GM21367 (cell line): ENCODE measurements around the gene TMEM245.
A peak's percentile ranks its signal among the peaks of the same experiment; 100 is the strongest.
"Not testable (repeated sequence)": the region's sequence is repeated elsewhere in the genome, so short reads cannot be mapped to it uniquely, and the experiment has no call there.

Experiments
- ATAC-seq: cut with Tn5 transposase; IDR thresholded peaks from one replicate; pipeline ENCODE4 v1.9.1; 2021; ENCODE audit not compliant: unreplicated experiment

Gene TMEM245

GRCh38 chr9:109003116-109003515 lies 116.6 kb downstream of the TMEM245 start:
- ATAC-seq, result no peak

- no peak for ATAC-seq
These were observed 117.6 kb downstream of the TMEM245 start for GRCh38 chr9:109002141-109002540.

DNA sequence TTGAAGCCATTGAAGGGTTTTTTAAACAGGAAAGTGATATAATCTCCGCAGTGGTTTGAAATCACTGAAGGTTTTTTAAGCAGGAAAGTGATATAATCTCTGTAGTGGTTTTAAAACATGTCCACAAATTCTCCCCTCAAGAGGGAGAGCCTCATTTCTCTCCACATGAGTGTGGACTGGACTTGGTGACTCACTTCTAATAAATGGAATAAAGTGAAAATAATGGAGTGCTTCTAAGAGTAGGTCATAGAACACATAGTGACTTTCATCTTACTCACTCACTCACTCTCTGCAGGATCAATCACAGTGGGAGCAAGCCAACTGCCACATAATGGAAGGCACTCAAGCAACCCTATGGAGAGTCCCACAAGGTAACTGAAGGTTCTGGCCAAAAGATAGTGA lies 118.5 kb downstream of the TMEM245 start:
- no peak for ATAC-seq

DNA sequence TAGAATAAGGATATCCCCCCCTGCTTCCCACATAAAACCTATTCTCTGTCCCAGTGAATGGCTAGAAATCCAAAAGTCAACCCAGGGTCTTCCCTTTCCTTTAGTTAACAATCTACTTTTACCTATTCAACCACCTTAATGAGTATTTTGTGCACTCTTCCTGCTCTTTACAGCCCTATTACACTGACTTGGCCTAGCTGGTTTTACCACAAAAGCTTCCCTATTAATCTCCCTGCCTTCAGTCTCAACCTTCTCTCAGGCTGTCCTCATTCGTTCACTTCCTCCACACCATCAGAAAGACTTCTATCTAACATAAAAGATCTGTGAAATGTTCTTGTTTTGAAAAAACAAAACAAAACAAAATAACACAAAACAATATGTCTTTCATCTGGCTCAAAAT lies 122.6 kb downstream of the TMEM245 start:
- ATAC-seq, result no peak

GRCh38 chr9:108996643-108997042 lies 123.1 kb downstream of the TMEM245 start:
- no peak for ATAC-seq

DNA sequence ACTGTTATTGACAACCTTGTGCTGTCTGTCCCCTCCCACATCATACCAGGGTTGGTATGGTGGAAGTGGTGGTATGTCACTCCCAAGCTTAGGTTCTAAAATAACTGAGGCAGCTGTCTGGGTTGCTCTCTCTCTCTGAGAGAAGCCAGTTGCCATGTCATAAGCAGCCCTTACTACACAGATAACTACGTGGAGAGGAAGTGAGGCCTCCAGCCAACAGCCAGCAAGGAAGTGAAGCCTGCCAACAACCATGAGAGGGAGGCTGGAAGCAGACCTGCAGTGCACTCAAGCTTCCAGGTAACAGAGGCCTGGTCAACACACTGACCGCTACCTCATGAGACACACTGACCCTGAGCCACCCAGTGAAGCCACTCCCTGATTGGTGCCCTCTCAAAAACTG lies 125.1 kb downstream of the TMEM245 start:
- ATAC-seq, result peak; percentile 66

DNA sequence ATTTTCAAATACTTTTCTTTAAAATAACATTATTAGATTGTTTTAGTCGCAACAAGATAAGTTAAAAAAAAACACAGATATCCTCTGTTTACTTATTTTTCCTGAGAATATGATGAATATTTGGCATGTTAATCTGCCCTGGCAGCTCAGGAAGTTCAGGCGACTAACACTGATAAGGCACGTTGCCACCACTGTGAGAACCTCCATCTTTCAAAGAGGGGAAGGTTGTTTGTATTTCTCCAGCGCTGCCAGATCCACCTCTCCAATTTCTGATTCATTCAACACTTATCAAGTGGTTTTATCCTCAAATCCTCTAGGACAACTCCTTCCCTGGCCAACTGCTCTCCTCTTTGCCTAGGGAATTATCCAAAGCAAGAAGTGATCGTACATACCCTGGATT lies 128.3 kb downstream of the TMEM245 start:
- ATAC-seq, result no peak

GRCh38 chr9:108983885-108984284 lies 135.9 kb downstream of the TMEM245 start:
- no peak for ATAC-seq

DNA sequence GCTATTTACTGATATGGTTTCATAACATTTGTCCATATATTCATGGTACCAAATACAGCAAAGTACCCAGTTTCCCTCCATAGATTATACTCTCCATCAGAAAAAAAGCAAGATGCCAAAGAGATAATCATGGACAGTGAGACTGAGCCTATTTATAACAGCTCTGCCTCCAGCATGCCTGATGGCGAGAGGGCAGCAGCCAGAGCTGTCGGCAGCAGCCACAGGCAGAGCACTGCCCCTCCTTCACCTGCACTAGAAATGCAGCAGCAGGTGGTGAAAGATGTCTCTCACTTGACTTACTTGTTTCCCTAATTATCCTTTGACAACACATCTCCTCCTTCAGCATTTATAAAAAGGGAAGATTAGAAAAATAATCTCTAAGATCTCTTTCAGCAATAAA lies 138.9 kb downstream of the TMEM245 start:
- ATAC-seq, result no peak

- ATAC-seq, result no peak
These were observed 141.5 kb downstream of the TMEM245 start for GRCh38 chr9:108978205-108978604.

DNA sequence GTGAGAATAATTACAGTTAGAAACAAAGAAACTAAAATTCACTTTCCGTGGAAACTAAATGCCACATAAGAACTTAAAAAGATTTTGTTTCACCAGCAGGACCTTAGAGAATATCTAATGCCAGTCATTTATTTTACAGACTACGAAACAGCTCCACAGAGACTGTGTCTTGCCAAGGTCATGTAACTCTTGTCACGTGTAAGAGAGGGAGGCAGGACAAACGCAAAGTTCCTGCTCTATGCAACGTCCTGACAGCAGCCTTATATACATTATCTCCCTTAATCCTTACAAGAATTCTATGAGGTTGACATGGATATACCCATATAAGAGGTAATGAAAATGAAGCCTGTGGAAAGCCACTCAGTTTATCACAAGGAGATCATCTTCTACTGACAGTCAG lies 145.9 kb downstream of the TMEM245 start:
- ATAC-seq, result no peak

- ATAC-seq, result no peak
These were observed 147.0 kb downstream of the TMEM245 start for GRCh38 chr9:108972626-108973209.

DNA sequence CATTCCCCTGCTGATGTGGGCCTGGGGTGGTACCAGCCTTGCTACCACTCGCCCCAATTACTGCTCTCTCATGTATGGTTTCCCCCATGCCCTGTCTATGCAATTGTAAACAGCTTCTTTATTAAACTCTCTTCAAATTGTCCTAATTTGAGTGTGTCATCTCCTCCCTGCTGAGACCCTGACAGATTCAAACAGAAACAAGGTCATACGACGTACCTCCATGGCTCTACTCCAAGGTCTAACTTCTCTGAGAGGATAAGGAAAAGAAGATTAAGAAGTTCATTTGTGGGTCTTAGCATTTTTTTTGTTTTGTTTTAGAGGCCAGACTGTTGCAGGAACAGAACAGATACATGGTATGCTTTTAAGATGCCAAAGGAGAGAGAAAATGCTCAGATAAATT lies 147.6 kb downstream of the TMEM245 start:
- ATAC-seq, result no peak

GRCh38 chr9:108971392-108971791 lies 148.4 kb downstream of the TMEM245 start:
- not testable (repeated sequence) for ATAC-seq

- ATAC-seq, result no peak
These were observed 151.8 kb downstream of the TMEM245 start for GRCh38 chr9:108967916-108968315.
